HG03039 (cell line): ENCODE results near the gene APCDD1L.
"Not testable (repeated sequence)": the region's sequence is repeated elsewhere in the genome, so short reads cannot be mapped to it uniquely, and the experiment has no call there.

ENCODE experiments used
- ATAC-seq: cut with Tn5 transposase; IDR thresholded peaks from one replicate; pipeline ENCODE4 v1.9.1; 2021; ENCODE audit warnings: mild to moderate bottlenecking, moderate library complexity; ENCODE audit not compliant: unreplicated experiment

Gene APCDD1L

GRCh38 chr20:58420798-58421496 is 94.3 kb downstream of the APCDD1L start:
- no peak for ATAC-seq

GRCh38 chr20:58418949-58419748 is 96.0 kb downstream of the APCDD1L start:
- no peak for ATAC-seq

- ATAC-seq: no peak
Measured at GRCh38 chr20:58417438-58417837, 97.8 kb downstream of the APCDD1L start.

GRCh38 chr20:58416835-58417234 is 98.4 kb downstream of the APCDD1L start:
- ATAC-seq: no peak

GRCh38 chr20:58416057-58416456 is 99.1 kb downstream of the APCDD1L start:
- no peak for ATAC-seq

- not testable (repeated sequence) for ATAC-seq
Measured at GRCh38 chr20:58414786-58415185, 100.4 kb downstream of the APCDD1L start.

- not testable (repeated sequence) for ATAC-seq
Measured at GRCh38 chr20:58414216-58414615, 101.0 kb downstream of the APCDD1L start.
